GM21381 (cell line): ENCODE results near the gene PTPRN2.

Source experiments
- ATAC-seq: cut with Tn5 transposase; IDR thresholded peaks from one replicate; pipeline ENCODE4 v1.9.1; 2021; ENCODE audit warnings: mild to moderate bottlenecking, moderate library complexity; ENCODE audit not compliant: unreplicated experiment

The PTPRN2 gene

GRCh38 chr7:158581440-158582088, 6.1 kb downstream of the PTPRN2 start:
- no peak for ATAC-seq

DNA sequence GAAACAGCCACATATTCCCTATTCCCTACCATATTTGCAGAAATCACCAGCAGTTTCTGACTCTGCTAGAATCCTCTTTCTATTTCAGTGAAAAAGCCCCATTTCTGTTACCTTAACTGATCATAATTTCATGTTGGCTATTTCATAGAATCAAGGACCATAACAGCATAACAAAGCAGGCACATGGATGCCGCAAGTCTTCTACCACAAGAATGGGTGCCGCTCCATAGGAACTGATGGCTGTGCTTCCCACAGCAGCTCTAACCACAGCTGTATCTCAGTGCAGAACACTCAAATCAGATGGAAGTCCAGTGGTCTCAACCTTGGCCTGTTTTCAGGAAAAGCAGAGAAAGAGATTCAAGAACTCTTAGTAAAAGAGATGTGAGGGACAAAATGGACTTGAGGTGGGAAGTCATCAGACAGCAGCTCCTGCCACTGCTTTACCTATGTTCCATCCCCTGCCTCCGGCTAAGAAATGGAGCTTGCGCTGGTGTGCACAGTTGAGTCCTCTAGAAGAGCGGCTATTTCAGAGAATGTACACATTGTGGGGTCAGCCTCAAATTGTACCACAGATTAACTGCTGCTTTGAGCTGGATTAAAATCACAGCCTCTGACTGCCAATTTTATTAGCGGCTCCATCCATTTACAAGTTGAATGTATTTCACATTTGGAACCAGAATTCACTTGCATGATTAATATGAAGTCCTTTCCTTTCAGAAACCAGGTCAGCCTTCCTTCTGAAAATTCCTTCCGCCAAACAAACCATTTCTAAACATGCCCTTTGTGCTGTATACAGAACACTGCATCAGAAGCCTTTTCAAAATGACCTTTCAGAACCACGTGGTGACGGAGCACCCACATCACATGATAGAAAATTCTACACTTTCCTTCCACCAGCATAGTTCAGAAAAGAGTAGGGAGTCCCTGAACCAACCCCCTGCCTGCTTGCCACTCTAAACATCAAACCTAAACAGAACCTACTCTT, 7.7 kb downstream of the PTPRN2 start:
- ATAC-seq, result no peak

GRCh38 chr7:158576050-158576762, 11.4 kb downstream of the PTPRN2 start:
- ATAC-seq, result no peak

GRCh38 chr7:158574308-158575036, 13.2 kb downstream of the PTPRN2 start:
- ATAC-seq, result no peak

DNA sequence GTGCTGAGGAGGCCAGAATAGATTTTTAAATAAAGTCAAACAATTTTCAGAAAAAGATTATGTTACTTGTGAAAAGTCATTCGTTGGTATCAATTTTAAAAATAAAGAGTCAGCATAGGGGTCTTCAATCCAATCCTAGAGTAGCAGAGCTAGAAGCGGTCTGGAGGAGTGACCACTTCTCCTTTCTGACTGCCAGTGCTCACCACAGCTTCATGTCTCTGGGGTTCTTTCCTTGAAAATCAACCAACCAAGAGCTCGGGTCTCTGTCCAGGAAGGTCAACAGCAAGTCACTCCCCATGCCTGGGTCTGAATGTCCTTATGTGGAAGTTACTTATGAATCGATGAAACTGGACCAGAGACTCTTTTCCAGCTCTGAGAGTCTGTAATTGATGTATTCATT, 14.3 kb downstream of the PTPRN2 start:
- ATAC-seq, result no peak

DNA sequence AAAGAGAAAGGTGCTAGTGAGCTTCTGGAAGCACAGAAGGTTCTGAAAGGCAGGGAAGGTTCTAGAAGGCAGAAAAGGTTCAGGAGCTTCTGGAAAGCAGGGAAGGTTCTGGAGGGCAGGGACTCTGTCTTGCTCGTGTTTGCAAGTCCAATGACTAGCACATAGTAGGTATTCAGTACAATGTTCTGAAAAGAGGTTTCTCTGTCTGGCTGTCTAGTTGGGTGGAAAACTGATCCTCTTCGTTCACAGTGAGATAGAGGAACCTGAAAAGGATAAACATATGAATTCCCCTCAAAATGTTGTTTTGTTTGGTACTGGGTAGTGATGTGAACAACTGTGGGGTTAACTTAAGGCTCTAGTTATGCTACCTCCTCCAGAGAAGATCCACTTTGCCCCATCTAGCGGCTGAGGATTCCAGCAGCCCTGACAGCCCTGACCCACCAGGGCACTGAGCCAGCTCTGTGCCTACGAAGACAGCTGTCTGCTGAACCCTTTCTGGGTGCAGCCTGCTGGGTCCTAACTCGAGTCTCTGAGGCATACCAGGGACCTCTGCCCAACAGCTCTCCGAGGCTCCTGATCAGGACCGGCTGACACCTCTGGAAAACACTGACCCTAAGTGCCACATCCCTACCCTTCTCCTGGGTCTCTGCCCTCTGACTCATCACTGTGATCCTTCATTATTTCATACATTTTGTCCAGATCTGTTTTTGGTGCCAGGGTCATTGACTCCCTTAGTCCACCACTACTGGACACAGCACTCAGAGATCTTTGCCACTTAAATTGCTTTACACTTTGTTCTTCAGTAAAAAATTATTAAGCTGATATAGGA, 15.4 kb downstream of the PTPRN2 start:
- ATAC-seq, result no peak

DNA sequence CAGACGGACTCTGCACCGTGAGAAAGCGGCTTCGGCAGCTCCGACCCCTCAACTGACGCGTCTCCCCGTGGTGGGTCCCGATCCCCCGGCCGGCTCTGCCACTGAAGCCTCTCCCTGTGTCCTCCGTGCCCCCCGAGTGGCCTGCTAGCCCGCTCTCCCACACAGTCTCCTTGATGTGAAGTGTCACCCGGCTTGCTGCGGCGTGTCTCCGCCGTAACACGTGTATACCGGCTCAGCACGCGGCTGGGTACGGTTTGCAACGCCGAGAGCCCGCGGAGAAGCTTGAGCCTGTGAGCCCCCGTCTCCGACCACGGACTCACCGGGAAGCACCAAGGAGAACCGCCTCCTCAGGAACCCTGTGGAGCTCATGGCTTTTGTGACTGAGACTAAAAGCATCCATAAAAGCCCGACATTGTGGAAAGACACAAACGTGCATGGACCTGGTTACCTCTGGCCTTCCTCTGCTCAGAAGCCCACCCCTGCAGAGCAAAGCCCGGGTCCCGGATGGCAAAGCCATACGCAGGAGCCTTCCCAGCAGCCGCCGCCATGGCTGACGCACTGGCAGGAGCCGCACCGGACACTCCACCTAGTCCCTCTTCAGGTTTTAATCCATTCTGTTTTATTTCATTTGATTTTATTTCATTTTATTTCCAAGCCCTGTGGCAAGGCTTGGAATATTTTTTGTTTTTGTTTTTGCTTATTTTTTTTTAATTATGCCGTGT, 17.0 kb downstream of the PTPRN2 start:
- ATAC-seq, result no peak

GRCh38 chr7:158569858-158570323, 17.7 kb downstream of the PTPRN2 start:
- ATAC-seq, result no peak

DNA sequence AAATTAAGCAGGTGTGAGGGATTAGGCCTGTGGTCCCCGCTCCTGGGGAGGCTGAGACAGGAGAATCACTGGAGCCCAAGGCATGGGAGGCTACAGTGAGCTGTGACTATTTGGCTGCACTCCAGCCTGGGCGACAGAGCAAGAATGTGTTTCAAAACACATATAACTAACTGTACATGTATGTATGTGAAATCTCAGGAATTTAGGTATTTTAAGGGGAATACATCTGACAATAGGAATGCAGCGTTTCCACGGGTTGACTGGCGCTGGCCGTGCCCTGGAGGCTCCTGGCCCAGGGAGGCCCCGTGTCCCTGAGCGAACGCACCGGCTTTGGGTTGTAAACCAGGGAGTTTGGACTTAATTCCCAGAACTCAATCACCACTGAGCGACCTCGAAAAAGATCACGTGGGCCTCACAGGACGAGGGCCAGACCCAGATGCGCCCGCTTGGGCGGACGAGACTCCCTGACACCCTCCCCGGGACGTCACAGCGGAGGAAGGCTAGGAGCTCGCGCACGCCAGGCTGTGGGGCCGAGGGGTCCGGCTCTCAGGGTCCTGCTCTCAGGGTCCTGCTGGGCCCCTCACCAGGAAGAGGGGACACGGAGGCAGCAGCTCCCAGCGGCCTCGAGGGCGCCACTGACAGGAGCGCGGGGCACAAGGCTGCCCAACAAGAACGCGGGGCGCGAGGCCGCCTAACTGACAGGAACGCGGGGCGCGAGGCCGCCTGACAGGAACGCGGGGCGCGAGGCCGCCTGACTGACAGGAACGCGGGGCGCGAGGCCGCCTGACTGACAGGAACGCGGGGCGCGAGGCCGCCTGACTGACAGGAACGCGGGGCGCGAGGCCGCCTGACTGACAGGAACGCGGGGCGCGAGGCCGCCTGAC, 18.4 kb downstream of the PTPRN2 start:
- ATAC-seq, result no peak

GRCh38 chr7:158567153-158567603, 20.4 kb downstream of the PTPRN2 start:
- no peak for ATAC-seq

DNA sequence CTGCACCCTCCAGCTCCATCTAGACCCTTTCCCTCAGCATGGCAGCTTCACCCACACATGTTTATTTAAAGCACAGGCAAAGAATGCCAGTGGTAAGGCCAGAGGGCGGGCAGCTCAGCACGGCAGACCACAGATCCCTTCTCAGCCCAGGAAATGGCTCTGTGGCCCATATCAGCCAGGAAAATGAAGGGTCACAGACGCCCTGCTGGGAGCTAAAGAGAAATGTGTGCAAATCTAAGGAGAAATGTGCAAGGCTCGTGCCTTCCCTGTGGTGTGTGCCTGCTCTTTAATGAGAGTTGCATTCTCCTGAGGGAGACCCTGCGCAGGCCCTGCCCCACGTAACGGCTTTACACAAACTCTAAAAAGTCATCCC, 23.0 kb downstream of the PTPRN2 start:
- ATAC-seq, result no peak

DNA sequence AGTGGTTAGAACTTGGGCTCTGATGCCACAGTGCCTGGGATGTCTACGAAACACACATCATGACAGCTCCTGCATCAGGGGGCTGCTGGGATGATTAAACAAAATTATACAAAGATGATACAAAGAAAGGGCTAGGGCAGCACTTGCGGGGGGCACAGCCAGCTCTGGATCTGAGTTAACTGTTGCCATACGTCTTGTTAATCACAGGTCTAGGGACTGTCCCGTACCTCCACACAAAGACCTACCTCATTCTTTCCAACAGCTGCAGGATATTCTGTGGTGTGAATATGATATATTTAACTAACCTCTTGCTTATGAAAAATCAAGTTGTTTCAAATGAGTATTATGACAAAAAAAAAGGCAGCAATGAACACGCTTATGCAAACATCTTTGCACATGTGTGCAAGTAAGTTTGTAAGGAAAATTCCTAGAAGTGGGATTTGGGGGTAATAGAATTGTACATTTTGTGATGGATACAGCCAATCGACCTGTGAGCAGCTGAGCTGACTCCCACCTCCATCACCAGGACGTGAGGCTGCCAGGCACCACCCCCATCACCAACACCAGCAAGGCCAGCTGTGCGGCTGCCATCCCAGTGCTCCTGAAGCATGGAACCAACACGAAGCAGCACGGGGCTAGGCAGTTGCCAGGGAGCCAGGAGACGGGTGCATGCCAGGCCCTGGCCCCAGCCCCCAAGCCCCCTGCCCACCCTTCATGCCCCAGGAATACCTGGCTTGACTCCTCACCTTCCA, 23.5 kb downstream of the PTPRN2 start:
- no peak for ATAC-seq

DNA sequence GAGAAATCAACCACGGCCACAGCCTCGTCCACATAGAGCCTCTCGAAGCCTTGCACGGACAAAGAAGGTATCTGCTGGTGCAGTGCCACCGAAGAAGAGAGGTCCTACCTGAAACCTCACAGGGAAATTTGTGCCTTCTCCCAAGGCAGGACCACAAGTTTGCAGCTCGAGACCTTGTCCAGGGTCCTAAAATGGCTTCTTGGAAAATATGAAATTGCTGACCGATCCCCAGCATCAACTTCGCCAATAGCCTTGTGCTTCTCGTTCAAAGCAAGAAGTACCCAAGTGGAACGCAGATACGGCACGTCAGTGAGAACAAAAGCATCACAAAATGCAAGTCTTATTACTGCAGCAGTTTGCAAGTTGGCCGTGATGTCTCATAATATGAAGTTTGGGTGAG, 24.6 kb downstream of the PTPRN2 start:
- no peak for ATAC-seq

- ATAC-seq, result no peak
These were observed 25.1 kb downstream of the PTPRN2 start for GRCh38 chr7:158562517-158562916.

DNA sequence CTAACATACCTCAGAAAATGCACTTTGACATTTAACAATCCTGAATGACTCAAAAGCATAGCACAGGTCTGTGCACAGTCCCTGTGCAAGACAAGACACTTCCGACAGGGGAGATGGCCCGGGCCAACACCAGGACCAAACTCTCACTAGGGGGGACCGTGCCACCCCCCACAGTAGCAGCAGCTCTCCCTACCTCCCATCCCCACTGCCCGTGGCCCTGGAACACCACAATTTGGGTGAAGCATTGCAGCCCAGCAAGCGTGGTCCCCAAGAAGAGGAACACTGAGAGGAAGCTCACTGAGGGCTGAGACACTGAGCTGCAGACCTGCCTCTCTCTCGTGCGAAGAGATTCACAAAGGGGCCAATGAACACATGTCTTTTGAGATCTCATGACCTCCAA, 26.0 kb downstream of the PTPRN2 start:
- no peak for ATAC-seq

GRCh38 chr7:158560386-158560785, 27.2 kb downstream of the PTPRN2 start:
- no peak for ATAC-seq

- no peak for ATAC-seq
These were observed 28.3 kb downstream of the PTPRN2 start for GRCh38 chr7:158559356-158559755.
